ENCODE measurements around the gene KCNH4. TPM values are rescaled to one million over a fixed set of nuclear protein-coding genes. Genes with fewer than 3 reads are reported as not detected.

Gene KCNH4
- total and polyA plus RNA-seq, 9 of the 15 experiments (the other 6 are each of a cell fraction or from before 2014, with no cell fraction given): 0.10 to 1.8 (median 0.50) TPM

GRCh38 chr17:42112552-42113176, 68.3 kb downstream of the KCNH4 start, which contains the start of gene DHX58 (continued):
- no peak for TF ChIP-seq JUND (IDR thresholded peaks at IDR 0.05; ENCODE audit: borderline replicate concordance, low read depth, low read length)
- TF ChIP-seq JUND (tag; IDR thresholded peaks at IDR 0.05; ENCODE audit: borderline replicate concordance, low read depth, low read length): no peak
- TF ChIP-seq NRF1 (conservative IDR thresholded peaks at IDR 0.05 in 1 of 2, IDR thresholded peaks at IDR 0.05 in 1 of 2): 0 out of 4 replicates have a peak, but pooled peaks have one; percentile 19 to 36
- no peak for TF ChIP-seq SNRNP70 (optimal IDR thresholded peaks at IDR 0.05; ENCODE audit: low read depth, low read length)
- TF ChIP-seq ATF1 (CRISPR knock-in tag; IDR thresholded peaks at IDR 0.05): no peak
- TF ChIP-seq ATF1 (tag; IDR thresholded peaks at IDR 0.05): no peak
- no peak for TF ChIP-seq PREB (CRISPR knock-in tag; IDR thresholded peaks at IDR 0.05)
- TF ChIP-seq RAD51 (IDR thresholded peaks at IDR 0.05; ENCODE audit: borderline replicate concordance, low read depth): peak; percentile 66
- no peak for TF ChIP-seq PHF21A (IDR thresholded peaks at IDR 0.05; ENCODE audit: borderline replicate concordance, low read depth)
- TF ChIP-seq OTX1 (CRISPR knock-in tag; IDR thresholded peaks at IDR 0.05): no peak
- TF ChIP-seq, protein P1, sequence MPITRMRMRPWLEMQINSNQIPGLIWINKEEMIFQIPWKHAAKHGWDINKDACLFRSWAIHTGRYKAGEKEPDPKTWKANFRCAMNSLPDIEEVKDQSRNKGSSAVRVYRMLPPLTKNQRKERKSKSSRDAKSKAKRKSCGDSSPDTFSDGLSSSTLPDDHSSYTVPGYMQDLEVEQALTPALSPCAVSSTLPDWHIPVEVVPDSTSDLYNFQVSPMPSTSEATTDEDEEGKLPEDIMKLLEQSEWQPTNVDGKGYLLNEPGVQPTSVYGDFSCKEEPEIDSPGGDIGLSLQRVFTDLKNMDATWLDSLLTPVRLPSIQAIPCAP (CRISPR knock-in tag; IDR thresholded peaks at IDR 0.05; ENCODE audit: borderline replicate concordance): no peak
- no peak for TF ChIP-seq ZNF165 (CRISPR knock-in tag; IDR thresholded peaks at IDR 0.05; ENCODE audit: borderline replicate concordance)
- TF ChIP-seq, protein P2, sequence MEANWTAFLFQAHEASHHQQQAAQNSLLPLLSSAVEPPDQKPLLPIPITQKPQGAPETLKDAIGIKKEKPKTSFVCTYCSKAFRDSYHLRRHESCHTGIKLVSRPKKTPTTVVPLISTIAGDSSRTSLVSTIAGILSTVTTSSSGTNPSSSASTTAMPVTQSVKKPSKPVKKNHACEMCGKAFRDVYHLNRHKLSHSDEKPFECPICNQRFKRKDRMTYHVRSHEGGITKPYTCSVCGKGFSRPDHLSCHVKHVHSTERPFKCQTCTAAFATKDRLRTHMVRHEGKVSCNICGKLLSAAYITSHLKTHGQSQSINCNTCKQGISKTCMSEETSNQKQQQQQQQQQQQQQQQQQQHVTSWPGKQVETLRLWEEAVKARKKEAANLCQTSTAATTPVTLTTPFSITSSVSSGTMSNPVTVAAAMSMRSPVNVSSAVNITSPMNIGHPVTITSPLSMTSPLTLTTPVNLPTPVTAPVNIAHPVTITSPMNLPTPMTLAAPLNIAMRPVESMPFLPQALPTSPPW (CRISPR knock-in tag; IDR thresholded peaks at IDR 0.05): peak; percentile 38; the same call in 1 of the 2 replicates
- peak in 1 of 2 experiments; percentile 21 for TF ChIP-seq E2F6 (IDR thresholded peaks at IDR 0.05; ENCODE audit: borderline replicate concordance in 1 of 2, extremely low read depth in 1 of 2, insufficient read depth in 1 of 2, insufficient read length in 1 of 2, low read depth in 1 of 2, low read length in 1 of 2, poor library complexity in 1 of 2, severe bottlenecking in 1 of 2)
- no peak for TF ChIP-seq ZNF311 (CRISPR knock-in tag; IDR thresholded peaks at IDR 0.05)
- TF ChIP-seq ZNF239 (CRISPR knock-in tag; IDR thresholded peaks at IDR 0.05): no peak
- no peak for TF ChIP-seq FUS (optimal IDR thresholded peaks at IDR 0.05; ENCODE audit: low read depth, low read length)
- no peak for TF ChIP-seq ZNF384 (IDR thresholded peaks at IDR 0.05; ENCODE audit: low read depth, low read length)
- no peak for TF ChIP-seq ZNF778 (CRISPR knock-in tag; IDR thresholded peaks at IDR 0.05)
- TF ChIP-seq ARID3A (IDR thresholded peaks at IDR 0.05; ENCODE audit: borderline replicate concordance, low read depth, low read length): no peak
- TF ChIP-seq HMBOX1 (IDR thresholded peaks at IDR 0.05): no peak
- peak; percentile 29; the same call in 1 of the 2 replicates for TF ChIP-seq MXI1 (IDR thresholded peaks at IDR 0.05; ENCODE audit: low read depth, low read length)

Measured in K562 (cell line).